MCF 10A (cell line): ENCODE data around the gene SSC5D. TPM values are rescaled to one million over a fixed set of nuclear protein-coding genes. Genes with fewer than 3 reads are reported as not detected.

Experiments
- BruUV-seq: library from RNA; stranded (reverse); fragments of 400-500 nt; replicated peaks from 2 replicates; lab custom pipeline; 2021; lab: Mats Ljungman, UMichigan
- CTCF ChIA-PET: fragments of 300-600 bp; sonication (Branson Sonifier 250); formaldehyde crosslinking; extraction: SDS; loops from one replicate; lab custom pipeline; 2021; ENCODE audit warnings: antibody characterized with exemption, inconsistent platforms; lab: Yijun Ruan, JAX
- POLR2A ChIA-PET: fragments of 300-600, 350-650 bp; sonication (Branson Sonifier 250); formaldehyde crosslinking; extraction: SDS; loops from one replicate; lab custom pipeline; 2020; ENCODE audit warnings: antibody characterized with exemption, inconsistent platforms; lab: Yijun Ruan, JAX
- DNase-seq: peaks from one replicate; pipeline ENCODE4 v3.0.0-alpha.2; 2018; ENCODE audit not compliant: unreplicated experiment
- H3K27ac Mint-ChIP-seq: one replicate; pipeline ENCODE4 v1.8.0; 2022; ENCODE audit warnings: mild to moderate bottlenecking, low read depth, mixed read lengths; ENCODE audit not compliant: unreplicated experiment
- H3K27me3 Mint-ChIP-seq: one replicate; pipeline ENCODE4 v1.8.0; 2022; ENCODE audit warnings: mixed read lengths; ENCODE audit not compliant: insufficient read depth, unreplicated experiment
- H3K36me3 Mint-ChIP-seq: one replicate; pipeline ENCODE4 v1.8.0; 2022; ENCODE audit warnings: mild to moderate bottlenecking, moderate library complexity, mixed read lengths; ENCODE audit not compliant: insufficient read depth, unreplicated experiment
- H3K4me1 Mint-ChIP-seq: one replicate; pipeline ENCODE4 v1.8.0; 2022; ENCODE audit warnings: mixed read lengths; ENCODE audit not compliant: insufficient read depth, unreplicated experiment
- H3K4me3 Mint-ChIP-seq: one replicate; pipeline ENCODE4 v1.8.0; 2022; ENCODE audit warnings: mild to moderate bottlenecking, moderate library complexity, mixed read lengths; ENCODE audit not compliant: unreplicated experiment
- H3K9me3 Mint-ChIP-seq: one replicate; pipeline ENCODE4 v1.8.0; 2022; ENCODE audit warnings: mixed read lengths; ENCODE audit not compliant: unreplicated experiment
- CTCF ChIP-seq: fragments of 200-600 bp; IDR thresholded peaks from one replicate; pipeline ENCODE4 v1.8.0; 2022; ENCODE audit warnings: antibody characterized with exemption, mild to moderate bottlenecking; ENCODE audit not compliant: unreplicated experiment
- intact Hi-C: fragments of 100-400 bp; cut with micrococcal nuclease; formaldehyde crosslinking; loops from 2 replicates; pipeline ENCODE4 v1.14.1; 2022
- total RNA-seq: library from RNA; stranded (reverse); gene quantifications from 2 replicates; pipeline ENCODE4 v1.2.3, GENCODE V29; 2022

SSC5D gene
- total RNA-seq, 1 experiment from 2014 or later: 0.33 TPM

DNA sequence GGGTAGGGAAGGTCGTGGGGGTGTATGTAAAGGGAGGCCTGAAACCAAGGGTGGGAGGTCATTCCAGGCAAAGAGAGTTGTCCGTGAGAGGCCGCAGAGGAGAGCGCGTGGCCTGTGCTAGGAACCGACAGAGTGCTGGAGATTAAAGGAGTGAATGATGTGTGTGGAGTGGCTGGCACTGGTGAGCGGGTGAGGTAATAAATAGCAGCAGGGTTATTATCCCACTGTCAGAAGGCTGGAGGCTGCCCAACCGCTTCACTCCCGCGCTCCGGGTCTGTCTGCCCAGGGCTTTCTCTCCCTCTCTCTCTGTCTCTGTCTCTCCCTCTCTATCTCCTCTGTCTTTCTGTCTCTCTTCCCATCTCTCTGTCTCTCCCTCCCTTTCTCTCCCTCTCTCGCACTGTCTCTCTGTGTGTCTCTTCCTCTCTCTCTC, 75.0 kb downstream of the SSC5D start:
- BruUV-seq: no TSS peak
- Mint-ChIP-seq H3K36me3 (no peaks in the 10 kb centered on the region), H3K27me3 (peaks cover 25% of the 10 kb centered on the region), H3K4me3 (no peak overlapping the region), H3K27ac (no peak overlapping the region), H3K9me3 (no peaks in the 10 kb centered on the region), H3K4me1 (no peaks in the 10 kb centered on the region)
- ChIA-PET CTCF (no interaction called here), POLR2A (no interaction called here)
- intact Hi-C loops: no loop called here
- DNase-seq: no peak
- no peak for TF ChIP-seq CTCF

GRCh38 chr19:55566823-55567222, 78.6 kb downstream of the SSC5D start:
- no peaks in the 10 kb centered on the region for H3K9me3 Mint-ChIP-seq
- ChIA-PET CTCF (no interaction called here), POLR2A (interaction anchor here (0.6 to 1.3 kb wide), 2 partner anchors 50 to 1382 kb away, joined by 3 to 4 read pairs; no protein-coding TSS in a partner anchor)
- intact Hi-C loops: no loop called here
- H3K36me3 Mint-ChIP-seq: no peaks in the 10 kb centered on the region
- H3K27me3 Mint-ChIP-seq: peaks cover 12% of the 10 kb centered on the region
- H3K4me1 Mint-ChIP-seq: no peaks in the 10 kb centered on the region
- no peak for TF ChIP-seq CTCF
- no TSS peak for BruUV-seq
- H3K4me3 Mint-ChIP-seq: no peak overlapping the region
- H3K27ac Mint-ChIP-seq: no peak overlapping the region
- DNase-seq: no peak

- H3K27me3 Mint-ChIP-seq: peaks cover 12% of the 10 kb centered on the region
- H3K27ac Mint-ChIP-seq: no peak overlapping the region
- no TSS peak for BruUV-seq
- H3K9me3 Mint-ChIP-seq: no peaks in the 10 kb centered on the region
- ChIA-PET POLR2A (no interaction called here), CTCF (no interaction called here)
- H3K36me3 Mint-ChIP-seq: no peaks in the 10 kb centered on the region
- intact Hi-C loops: no loop called here
- H3K4me1 Mint-ChIP-seq: no peaks in the 10 kb centered on the region
- no peak for DNase-seq
- TF ChIP-seq CTCF: no peak
- no peak overlapping the region for H3K4me3 Mint-ChIP-seq
Observed at GRCh38 chr19:55567708-55568328, 79.6 kb downstream of the SSC5D start.

Other genes starting within 250 kb of the SSC5D start
- 70.6 and 78.9 TPM in 2 replicates for gene PPP6R1, start 229.4 kb upstream of the SSC5D start, total RNA-seq
- gene HSPBP1, start 208.3 kb upstream of the SSC5D start, total RNA-seq: 49.2 and 53.1 TPM in 2 replicates
- 3.8 and 5.1 TPM in 2 replicates for gene BRSK1, start 204.4 kb upstream of the SSC5D start, total RNA-seq
- not detected in 2 replicates for gene TMEM150B, start 163.1 kb upstream of the SSC5D start, total RNA-seq
- 12.9 and 16.8 TPM in 2 replicates for gene KMT5C, start 148.6 kb upstream of the SSC5D start, total RNA-seq
- gene COX6B2, start 133.7 kb upstream of the SSC5D start, total RNA-seq: 0.33 and 0.93 TPM in 2 replicates
- not detected in 2 replicates for gene GARIN5B, start 125.2 kb upstream of the SSC5D start, total RNA-seq
- 4.2 TPM in 2 replicates for gene IL11, start 118.0 kb upstream of the SSC5D start, total RNA-seq
- 0.58 and 0.59 TPM in 2 replicates for gene TMEM190, start 111.6 kb upstream of the SSC5D start, total RNA-seq
- gene TMEM238, start 104.1 kb upstream of the SSC5D start, total RNA-seq: 10.6 and 14.9 TPM in 2 replicates
- gene RPL28, start 102.5 kb upstream of the SSC5D start, total RNA-seq: 2,816 and 2,868 TPM in 2 replicates
- 331 and 345 TPM in 2 replicates for gene UBE2S, start 80.6 kb upstream of the SSC5D start, total RNA-seq
- gene SHISA7, start 45.1 kb upstream of the SSC5D start, total RNA-seq: not detected in 2 replicates
- gene ISOC2, start 26.8 kb upstream of the SSC5D start, total RNA-seq: 34.3 and 59.9 TPM in 2 replicates
- 0.23 and 0.32 TPM in 2 replicates for gene C19orf85, start 23.7 kb upstream of the SSC5D start, total RNA-seq
- 6.2 and 12.1 TPM in 2 replicates for gene ZNF628, start 11.8 kb upstream of the SSC5D start, total RNA-seq
- 16.6 and 22.8 TPM in 2 replicates for gene NAT14, start 3.2 kb upstream of the SSC5D start, total RNA-seq
- gene SBK2, start 48.7 kb downstream of the SSC5D start, total RNA-seq: not detected in 2 replicates
- gene SBK3, start 57.1 kb downstream of the SSC5D start, total RNA-seq: not detected in 2 replicates
- gene ZNF579, start 92.4 kb downstream of the SSC5D start, total RNA-seq: 11.6 and 12.6 TPM in 2 replicates
- 13.5 and 16.3 TPM in 2 replicates for gene FIZ1, start 111.1 kb downstream of the SSC5D start, total RNA-seq
- 15.7 and 17.6 TPM in 2 replicates for gene ZNF524, start 111.9 kb downstream of the SSC5D start, total RNA-seq
- 12.2 and 12.7 TPM in 2 replicates for gene ZNF865, start 117.2 kb downstream of the SSC5D start, total RNA-seq
- 2.7 and 3.1 TPM in 2 replicates for gene ZNF784, start 136.1 kb downstream of the SSC5D start, total RNA-seq
- gene ZNF580, start 152.6 kb downstream of the SSC5D start, total RNA-seq: 38.9 and 44.9 TPM in 2 replicates
- gene ZNF581, start 155.2 kb downstream of the SSC5D start, total RNA-seq: 22.3 and 25.7 TPM in 2 replicates
- gene CCDC106, start 159.8 kb downstream of the SSC5D start, total RNA-seq: 2.3 and 2.5 TPM in 2 replicates
- gene U2AF2, start 166.6 kb downstream of the SSC5D start, total RNA-seq: 220 and 280 TPM in 2 replicates
- 102 and 123 TPM in 2 replicates for gene EPN1, start 186.8 kb downstream of the SSC5D start, total RNA-seq
- gene NLRP9, start 250.0 kb downstream of the SSC5D start, total RNA-seq: not detected in 2 replicates